ENCODE measurements around the gene STAG1.

Gene STAG1

GRCh38 chr3:136583823-136584222 lies 168.4 kb downstream of the STAG1 start:
- no peak for DNase-seq (ENCODE audit: low read depth in 1 of 2, low spot score in 1 of 2)
- H3K27me3 ChIP-seq (ENCODE audit: insufficient read depth, poor library complexity, severe bottlenecking): no peaks in the 10 kb centered on the region
- TF ChIP-seq REST (IDR thresholded peaks at IDR 0.05; ENCODE audit: insufficient replicate concordance, low read depth) (no peak), SPI1 (IDR thresholded peaks at IDR 0.05; ENCODE audit: borderline replicate concordance, low read depth) (no peak), POLR2AphosphoS5 (IDR thresholded peaks at IDR 0.05; ENCODE audit: low read depth) (no peak), GABPA (IDR thresholded peaks at IDR 0.05; ENCODE audit: low read depth) (no peak), CTCF (IDR thresholded peaks at IDR 0.05; ENCODE audit: insufficient read depth, low read length) (no peak)
- H3K27ac ChIP-seq (replicated peaks): no peak overlapping the region
- H3K4me3 ChIP-seq (replicated peaks; ENCODE audit: insufficient read depth, low read length): no peak overlapping the region

- TF ChIP-seq CTCF (IDR thresholded peaks at IDR 0.05; ENCODE audit: insufficient read depth, low read length): no peak
- Histone ChIP-seq H3K4me3 (replicated peaks; ENCODE audit: insufficient read depth, low read length) (no peak overlapping the region), H3K27ac (replicated peaks) (no peak overlapping the region), H3K27me3 (ENCODE audit: insufficient read depth, poor library complexity, severe bottlenecking) (no peaks in the 10 kb centered on the region)
- DNase-seq (ENCODE audit: low read depth in 1 of 2, low spot score in 1 of 2): no peak
Measured at GRCh38 chr3:136577791-136578190, 174.4 kb downstream of the STAG1 start.

GRCh38 chr3:136576279-136577009 lies 175.7 kb downstream of the STAG1 start:
- DNase-seq (ENCODE audit: low read depth in 1 of 2, low spot score in 1 of 2): no peak
- H3K4me3 ChIP-seq (replicated peaks; ENCODE audit: insufficient read depth, low read length): no peak overlapping the region
- TF ChIP-seq CTCF (IDR thresholded peaks at IDR 0.05; ENCODE audit: insufficient read depth, low read length): no peak
- no peak for TF ChIP-seq SPI1 (IDR thresholded peaks at IDR 0.05; ENCODE audit: borderline replicate concordance, low read depth)
- no peak for TF ChIP-seq GABPA (IDR thresholded peaks at IDR 0.05; ENCODE audit: low read depth)
- no peak for TF ChIP-seq REST (IDR thresholded peaks at IDR 0.05; ENCODE audit: insufficient replicate concordance, low read depth)
- no peak for TF ChIP-seq POLR2AphosphoS5 (IDR thresholded peaks at IDR 0.05; ENCODE audit: low read depth)
- H3K27me3 ChIP-seq (ENCODE audit: insufficient read depth, poor library complexity, severe bottlenecking): no peaks in the 10 kb centered on the region
- no peak overlapping the region for H3K27ac ChIP-seq (replicated peaks)
